ENCODE results near the gene PAX3. TPM values are rescaled to one million over a fixed set of nuclear protein-coding genes. Genes with fewer than 3 reads are reported as not detected.

PAX3 gene
- total RNA-seq, 2 donors from 2014 or later, result not detected

DNA sequence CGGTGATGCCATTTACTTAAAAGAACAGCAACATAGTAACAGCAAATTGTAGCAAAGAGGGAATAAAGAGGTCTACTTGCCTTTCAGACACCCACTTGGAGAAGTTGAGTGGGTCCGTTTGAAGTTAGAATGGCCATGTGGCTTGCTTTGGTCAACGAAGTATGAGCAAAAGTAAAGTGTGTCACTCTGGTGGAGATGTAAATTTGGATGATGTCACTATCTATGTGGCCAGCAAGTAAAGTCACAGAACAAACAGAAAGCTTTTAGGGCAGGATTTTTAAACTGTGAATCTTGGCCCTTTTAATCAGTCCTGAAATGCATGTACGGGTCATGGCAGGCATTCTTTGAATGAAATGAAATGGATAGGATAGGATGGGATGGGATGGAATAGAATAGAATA is 120.3 kb downstream of the PAX3 start:
- Histone ChIP-seq H3K36me3 (no peaks in the 10 kb centered on the region), H3K27ac (no peak overlapping the region), H3K4me1 (replicated peaks) (no peaks in the 10 kb centered on the region), H3K9me3 (no peaks in the 10 kb centered on the region), H3K4me3 (no peak overlapping the region), H3K27me3 (replicated peaks; ENCODE audit: insufficient read depth) (no peaks in the 10 kb centered on the region)
- WGBS, result 78% methylated on average over 4 of the region's 4 CpGs
- no peak for DNase-seq (ENCODE audit: low spot score)
- intact Hi-C loops (cut with DNase I), result no loop called here
- TF ChIP-seq, protein P1, sequence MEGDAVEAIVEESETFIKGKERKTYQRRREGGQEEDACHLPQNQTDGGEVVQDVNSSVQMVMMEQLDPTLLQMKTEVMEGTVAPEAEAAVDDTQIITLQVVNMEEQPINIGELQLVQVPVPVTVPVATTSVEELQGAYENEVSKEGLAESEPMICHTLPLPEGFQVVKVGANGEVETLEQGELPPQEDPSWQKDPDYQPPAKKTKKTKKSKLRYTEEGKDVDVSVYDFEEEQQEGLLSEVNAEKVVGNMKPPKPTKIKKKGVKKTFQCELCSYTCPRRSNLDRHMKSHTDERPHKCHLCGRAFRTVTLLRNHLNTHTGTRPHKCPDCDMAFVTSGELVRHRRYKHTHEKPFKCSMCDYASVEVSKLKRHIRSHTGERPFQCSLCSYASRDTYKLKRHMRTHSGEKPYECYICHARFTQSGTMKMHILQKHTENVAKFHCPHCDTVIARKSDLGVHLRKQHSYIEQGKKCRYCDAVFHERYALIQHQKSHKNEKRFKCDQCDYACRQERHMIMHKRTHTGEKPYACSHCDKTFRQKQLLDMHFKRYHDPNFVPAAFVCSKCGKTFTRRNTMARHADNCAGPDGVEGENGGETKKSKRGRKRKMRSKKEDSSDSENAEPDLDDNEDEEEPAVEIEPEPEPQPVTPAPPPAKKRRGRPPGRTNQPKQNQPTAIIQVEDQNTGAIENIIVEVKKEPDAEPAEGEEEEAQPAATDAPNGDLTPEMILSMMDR (IDR thresholded peaks at IDR 0.05), result no peak

GRCh38 chr2:222176890-222177289 is 121.9 kb downstream of the PAX3 start:
- no peaks in the 10 kb centered on the region for H3K4me1 ChIP-seq (replicated peaks)

GRCh38 chr2:222174450-222174849 is 124.3 kb downstream of the PAX3 start:
- TF ChIP-seq POLR2A (IDR thresholded peaks at IDR 0.05) (no peak), POLR2AphosphoS5 (IDR thresholded peaks at IDR 0.05) (no peak)
- TF ChIP-seq, protein P1 (IDR thresholded peaks at IDR 0.05), result no peak
- Histone ChIP-seq H3K9me3 (no peaks in the 10 kb centered on the region), H3K4me1 (replicated peaks) (no peaks in the 10 kb centered on the region), H3K4me3 (no peak overlapping the region), H3K27ac (no peak overlapping the region), H3K36me3 (no peaks in the 10 kb centered on the region), H3K27me3 (replicated peaks; ENCODE audit: insufficient read depth) (no peaks in the 10 kb centered on the region)
- intact Hi-C loops (cut with DNase I), result no loop called here
- DNase-seq (ENCODE audit: low spot score), result no peak
- 37% methylated on average over 3 of the region's 3 CpGs for WGBS

More at GRCh38 chr2:222176890-222177289, 121.9 kb downstream of the PAX3 start:
- DNase-seq (ENCODE audit: low spot score), result no peak
- intact Hi-C loops (cut with DNase I), result no loop called here
- Histone ChIP-seq H3K9me3 (no peaks in the 10 kb centered on the region), H3K4me3 (no peak overlapping the region), H3K27me3 (replicated peaks; ENCODE audit: insufficient read depth) (no peaks in the 10 kb centered on the region), H3K36me3 (no peaks in the 10 kb centered on the region), H3K27ac (no peak overlapping the region)
- 48% methylated on average over 3 of the region's 3 CpGs for WGBS
- TF ChIP-seq POLR2AphosphoS5 (IDR thresholded peaks at IDR 0.05) (no peak), POLR2A (IDR thresholded peaks at IDR 0.05) (no peak)
- TF ChIP-seq, protein P1 (IDR thresholded peaks at IDR 0.05), result no peak

DNA sequence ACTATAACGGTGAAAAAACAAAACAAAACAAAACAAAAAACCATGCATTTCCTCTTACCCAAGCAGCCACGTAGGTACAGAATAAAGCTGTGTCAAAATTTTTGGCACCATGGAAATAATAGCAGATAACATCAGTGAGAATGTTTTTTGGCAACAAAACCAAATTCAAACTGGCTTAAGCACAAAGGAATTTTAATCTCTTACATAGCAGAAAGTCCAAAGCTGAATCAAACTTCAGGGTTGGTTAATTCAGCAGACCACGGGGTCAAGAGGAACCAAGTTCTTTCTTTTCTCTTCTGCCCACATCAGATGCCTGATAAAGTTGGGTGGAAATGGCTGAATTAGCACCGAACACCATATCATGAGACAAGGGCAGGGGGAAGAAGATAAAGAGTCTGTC is 129.5 kb downstream of the PAX3 start:
- Histone ChIP-seq H3K4me1 (replicated peaks) (no peaks in the 10 kb centered on the region), H3K27me3 (replicated peaks; ENCODE audit: insufficient read depth) (no peaks in the 10 kb centered on the region), H3K9me3 (no peaks in the 10 kb centered on the region), H3K4me3 (no peak overlapping the region), H3K27ac (no peak overlapping the region), H3K36me3 (no peaks in the 10 kb centered on the region)
- no peak for DNase-seq (ENCODE audit: low spot score)
- TF ChIP-seq, protein P1 (IDR thresholded peaks at IDR 0.05), result no peak
- no peak for TF ChIP-seq POLR2A (IDR thresholded peaks at IDR 0.05)
- TF ChIP-seq POLR2AphosphoS5 (IDR thresholded peaks at IDR 0.05), result no peak
- intact Hi-C loops (cut with DNase I), result no loop called here
- 16% methylated on average over 4 of the region's 4 CpGs for WGBS

DNA sequence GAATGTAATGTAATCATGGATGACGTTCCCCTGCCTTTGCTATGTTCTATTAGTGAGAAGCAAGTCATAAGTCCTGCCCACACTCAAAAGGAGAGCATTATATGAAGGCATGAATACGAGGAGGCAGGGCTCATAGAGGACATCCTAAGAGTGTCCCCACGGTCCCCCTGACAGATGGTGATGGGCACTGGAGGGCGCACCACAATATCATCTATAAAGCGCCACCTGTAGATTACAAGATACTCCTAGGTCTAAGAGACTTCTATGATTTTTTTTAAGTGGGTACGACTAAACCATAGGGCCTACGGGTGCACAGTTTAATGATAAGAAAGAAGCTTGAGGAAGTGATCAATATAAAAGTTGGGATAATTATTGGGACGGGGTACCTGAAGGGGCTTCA is 131.0 kb downstream of the PAX3 start:
- DNase-seq (ENCODE audit: low spot score), result no peak
- 89% methylated on average over 8 of the region's 8 CpGs for WGBS
- Histone ChIP-seq H3K9me3 (no peaks in the 10 kb centered on the region), H3K36me3 (no peaks in the 10 kb centered on the region), H3K27me3 (replicated peaks; ENCODE audit: insufficient read depth) (no peaks in the 10 kb centered on the region), H3K4me3 (no peak overlapping the region), H3K27ac (no peak overlapping the region), H3K4me1 (replicated peaks) (no peaks in the 10 kb centered on the region)
- intact Hi-C loops (cut with DNase I), result no loop called here
- TF ChIP-seq POLR2A (IDR thresholded peaks at IDR 0.05), result no peak
- no peak for TF ChIP-seq POLR2AphosphoS5 (IDR thresholded peaks at IDR 0.05)
- TF ChIP-seq, protein P1 (IDR thresholded peaks at IDR 0.05), result no peak

Measured in prostate gland (tissue), 2 donors.